ENCODE results near the gene CSNK1D. TPM values are rescaled to one million over a fixed set of nuclear protein-coding genes. Genes with fewer than 3 reads are reported as not detected.

CSNK1D gene
- total and polyA plus RNA-seq, 4 donors, result 72.7 to 160 (median 123) TPM

DNA sequence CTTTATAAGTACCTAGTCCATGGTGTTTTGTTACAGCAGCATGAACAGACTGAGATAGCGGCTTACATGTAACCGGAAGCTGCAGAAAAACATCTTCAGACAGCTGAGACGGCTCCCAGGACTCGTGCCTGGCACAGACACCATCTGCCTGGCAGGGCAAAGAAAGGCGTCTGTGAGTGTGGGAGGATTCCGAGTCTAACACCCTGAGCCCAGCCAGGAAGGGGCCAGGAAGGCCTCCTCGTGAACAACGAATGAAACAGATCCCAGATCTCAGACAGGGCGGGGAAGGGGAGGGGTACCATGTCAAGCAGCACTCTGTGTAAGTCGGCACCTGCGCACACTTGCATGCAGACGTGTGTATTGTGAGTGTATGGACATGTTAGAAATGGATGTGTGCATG, 4.4 kb upstream of the CSNK1D start:
- no peak overlapping the region for H3K27ac ChIP-seq (ENCODE audit: low read depth in 1 of 2, low read length in 1 of 2)
- 85 to 94% methylated on average over 12 of the region's 12 CpGs for WGBS, 2 donors

DNA sequence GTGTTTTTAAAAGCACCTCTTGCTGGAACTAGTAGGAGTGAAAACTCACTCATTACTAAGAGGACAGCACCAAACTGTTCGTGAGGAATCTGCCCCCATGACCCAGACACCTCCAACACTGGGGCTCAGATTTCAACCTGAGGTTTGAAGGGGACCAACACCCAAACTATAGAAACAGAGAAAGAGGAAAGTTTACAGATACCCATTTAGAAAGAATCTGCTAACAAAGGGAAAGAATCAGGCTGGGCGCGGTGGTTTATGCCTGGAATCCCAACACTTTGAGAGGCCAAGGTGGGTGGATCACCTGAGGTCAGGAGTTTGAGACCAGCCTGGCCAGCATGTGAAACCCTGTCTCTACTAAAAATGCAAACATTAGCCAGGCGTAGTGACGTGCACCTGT, 3.4 kb upstream of the CSNK1D start:
- no peak overlapping the region for H3K27ac ChIP-seq (ENCODE audit: low read depth in 1 of 2, low read length in 1 of 2)
- no peak overlapping the region for H3K9ac ChIP-seq (ENCODE audit: insufficient read depth in 1 of 2, low read length in 2 of 2)
- no peaks in the 10 kb centered on the region for H3K9me3 ChIP-seq (ENCODE audit: control insufficient read depth in 4 of 4, insufficient read depth in 3 of 4, low read length in 3 of 4)
- H3K36me3 ChIP-seq (ENCODE audit: control insufficient read depth in 4 of 4, insufficient read depth in 4 of 4, low read length in 4 of 4), result peaks cover 0 to 5% (median under 1%) of the 10 kb centered on the region in 4 donors
- no peak for TF ChIP-seq CTCF (IDR thresholded peaks at IDR 0.05; ENCODE audit: control extremely low read depth, extremely low read depth)
- no peaks in the 10 kb centered on the region for H3K27me3 ChIP-seq (ENCODE audit: control insufficient read depth in 3 of 3, insufficient read depth in 3 of 3, low read length in 2 of 3)
- H3K4me3 ChIP-seq, result no peak overlapping the region
- no peak for DNase-seq
- 83 to 85% methylated on average over 5 of the region's 5 CpGs for WGBS, 2 donors
- ATAC-seq (ENCODE audit: insufficient read depth, low FRiP score), result no peak
- H3K4me1 ChIP-seq (ENCODE audit: control insufficient read depth in 5 of 5, insufficient read depth in 5 of 5, low read length in 5 of 5), result peaks cover 1 to 13% (median 8%) of the 10 kb centered on the region in 5 donors

More for the DNA sequence above, 4.4 kb upstream of the CSNK1D start:
- ATAC-seq (ENCODE audit: insufficient read depth, low FRiP score), result no peak
- no peak overlapping the region for H3K4me3 ChIP-seq
- DNase-seq, result no peak
- H3K27me3 ChIP-seq (ENCODE audit: control insufficient read depth in 3 of 3, insufficient read depth in 3 of 3, low read length in 2 of 3), result no peaks in the 10 kb centered on the region
- no peak for TF ChIP-seq CTCF (IDR thresholded peaks at IDR 0.05; ENCODE audit: control extremely low read depth, extremely low read depth)
- H3K36me3 ChIP-seq (ENCODE audit: control insufficient read depth in 4 of 4, insufficient read depth in 4 of 4, low read length in 4 of 4), result no peaks in the 10 kb centered on the region
- H3K9ac ChIP-seq (ENCODE audit: insufficient read depth in 1 of 2, low read length in 2 of 2), result no peak overlapping the region
- no peaks in the 10 kb centered on the region for H3K9me3 ChIP-seq (ENCODE audit: control insufficient read depth in 4 of 4, insufficient read depth in 3 of 4, low read length in 3 of 4)
- peaks cover 0 to 14% (median 4%) of the 10 kb centered on the region in 5 donors for H3K4me1 ChIP-seq (ENCODE audit: control insufficient read depth in 5 of 5, insufficient read depth in 5 of 5, low read length in 5 of 5)

- H3K36me3 ChIP-seq (ENCODE audit: control insufficient read depth in 4 of 4, insufficient read depth in 4 of 4, low read length in 4 of 4), result peaks cover 0 to 14% (median 9%) of the 10 kb centered on the region in 4 donors
- no peaks in the 10 kb centered on the region for H3K27me3 ChIP-seq (ENCODE audit: control insufficient read depth in 3 of 3, insufficient read depth in 3 of 3, low read length in 2 of 3)
- ATAC-seq (ENCODE audit: insufficient read depth, low FRiP score) (no peak), DNase-seq (no peak)
- no peak for TF ChIP-seq CTCF (IDR thresholded peaks at IDR 0.05; ENCODE audit: control extremely low read depth, extremely low read depth)
- no peak overlapping the region for H3K4me3 ChIP-seq
- H3K9me3 ChIP-seq (ENCODE audit: control insufficient read depth in 4 of 4, insufficient read depth in 3 of 4, low read length in 3 of 4), result no peaks in the 10 kb centered on the region
- WGBS, 2 donors, result 95 to 96% methylated on average over 14 of the region's 14 CpGs
- no peak overlapping the region for H3K27ac ChIP-seq (ENCODE audit: low read depth in 1 of 2, low read length in 1 of 2)
- peaks cover 6 to 26% (median 10%) of the 10 kb centered on the region in 5 donors for H3K4me1 ChIP-seq (ENCODE audit: control insufficient read depth in 5 of 5, insufficient read depth in 5 of 5, low read length in 5 of 5)
- H3K9ac ChIP-seq (ENCODE audit: insufficient read depth in 1 of 2, low read length in 2 of 2), result no peak overlapping the region
Observed at GRCh38 chr17:82275326-82275725, 1.8 kb upstream of the CSNK1D start.
